ENCODE measurements around the gene TRNP1. TPM values are rescaled to one million over a fixed set of nuclear protein-coding genes. Genes with fewer than 3 reads are reported as not detected.

Gene TRNP1
- total RNA-seq, 2 donors from 2014 or later = 14.3 to 21.2 TPM

- Mint-ChIP-seq H3K27me3 (ENCODE audit: insufficient read depth) (peaks cover 2% of the 10 kb centered on the region), H3K4me3 (no peak overlapping the region)
Measured at GRCh38 chr1:27025718-27026117, 32.2 kb downstream of the TRNP1 start.

GRCh38 chr1:27026621-27027574 is 33.4 kb downstream of the TRNP1 start:
- Histone ChIP-seq H3K27me3 (ENCODE audit: control insufficient read depth, insufficient read depth, low read length, poor library complexity, severe bottlenecking) (no peaks in the 10 kb centered on the region), H3K9me3 (ENCODE audit: control insufficient read depth, low read length) (no peaks in the 10 kb centered on the region), H3K36me3 (ENCODE audit: control insufficient read depth, insufficient read depth, low read length) (no peaks in the 10 kb centered on the region), H3K4me3 (ENCODE audit: low read length) (no peak overlapping the region), H3K27ac (ENCODE audit: low read depth, low read length) (no peak overlapping the region), H3K4me1 (ENCODE audit: control insufficient read depth, insufficient read depth, low read length) (peaks cover 3% of the 10 kb centered on the region), H3K9ac (ENCODE audit: extremely low read depth, low read length, poor library complexity, severe bottlenecking) (no peak overlapping the region)
- Mint-ChIP-seq H3K36me3 (ENCODE audit: low read depth) (no peaks in the 10 kb centered on the region), H3K27me3 (ENCODE audit: insufficient read depth) (peaks cover 2% of the 10 kb centered on the region), H3K9me3 (no peaks in the 10 kb centered on the region), H3K4me1 (peaks cover 14% of the 10 kb centered on the region), H3K27ac (peak overlapping the region; percentile 33), H3K4me3 (no peak overlapping the region)
- WGBS, 2 experiments (ENCODE audit: insufficient coverage in 1 of 2, insufficient read length in 1 of 2) = 36 to 48% methylated on average over 12 to 19 of the region's 19 CpGs
- TF ChIP-seq CTCF (conservative IDR thresholded peaks at IDR 0.05) = no peak
- DNase-seq = peak; percentile 94

More at GRCh38 chr1:27025718-27026117, 32.2 kb downstream of the TRNP1 start:
- no peak for TF ChIP-seq CTCF (conservative IDR thresholded peaks at IDR 0.05)
- Histone ChIP-seq H3K4me1 (ENCODE audit: control insufficient read depth, insufficient read depth, low read length) (peaks cover 3% of the 10 kb centered on the region), H3K9ac (ENCODE audit: extremely low read depth, low read length, poor library complexity, severe bottlenecking) (no peak overlapping the region), H3K36me3 (ENCODE audit: control insufficient read depth, insufficient read depth, low read length) (no peaks in the 10 kb centered on the region), H3K4me3 (ENCODE audit: low read length) (no peak overlapping the region), H3K9me3 (ENCODE audit: control insufficient read depth, low read length) (no peaks in the 10 kb centered on the region), H3K27me3 (ENCODE audit: control insufficient read depth, insufficient read depth, low read length, poor library complexity, severe bottlenecking) (no peaks in the 10 kb centered on the region), H3K27ac (ENCODE audit: low read depth, low read length) (no peak overlapping the region)
- peaks cover 21% of the 10 kb centered on the region for H3K4me1 Mint-ChIP-seq
- H3K27ac Mint-ChIP-seq = no peak overlapping the region
- WGBS, 2 experiments (ENCODE audit: insufficient coverage in 1 of 2, insufficient read length in 1 of 2) = 97% methylated on average over 4 of the region's 4 CpGs; no CpG with 5 or more reads in 1 of the 2 experiments
- no peak for DNase-seq
- H3K9me3 Mint-ChIP-seq = no peaks in the 10 kb centered on the region
- no peaks in the 10 kb centered on the region for H3K36me3 Mint-ChIP-seq (ENCODE audit: low read depth)

GRCh38 chr1:27027575-27028250 is 34.2 kb downstream of the TRNP1 start:
- no peak for TF ChIP-seq CTCF (conservative IDR thresholded peaks at IDR 0.05)
- Mint-ChIP-seq H3K27me3 (ENCODE audit: insufficient read depth) (no peaks in the 10 kb centered on the region), H3K27ac (peak overlapping the region; percentile 33), H3K4me1 (peaks cover 16% of the 10 kb centered on the region), H3K4me3 (no peak overlapping the region), H3K36me3 (ENCODE audit: low read depth) (no peaks in the 10 kb centered on the region), H3K9me3 (no peaks in the 10 kb centered on the region)
- no peak for DNase-seq
- 77 to 93% methylated on average over 4 to 8 of the region's 8 CpGs for WGBS, 2 experiments (ENCODE audit: insufficient coverage in 1 of 2, insufficient read length in 1 of 2)
- Histone ChIP-seq H3K4me1 (ENCODE audit: control insufficient read depth, insufficient read depth, low read length) (peaks cover 3% of the 10 kb centered on the region), H3K36me3 (ENCODE audit: control insufficient read depth, insufficient read depth, low read length) (no peaks in the 10 kb centered on the region), H3K9ac (ENCODE audit: extremely low read depth, low read length, poor library complexity, severe bottlenecking) (no peak overlapping the region), H3K27ac (ENCODE audit: low read depth, low read length) (no peak overlapping the region), H3K9me3 (ENCODE audit: control insufficient read depth, low read length) (no peaks in the 10 kb centered on the region), H3K27me3 (ENCODE audit: control insufficient read depth, insufficient read depth, low read length, poor library complexity, severe bottlenecking) (no peaks in the 10 kb centered on the region), H3K4me3 (ENCODE audit: low read length) (no peak overlapping the region)

All from endodermal cell (in vitro differentiated cells).